Stimulated activated CD4-positive, alpha-beta T cell treated with anti-CD3 and anti-CD28 coated beads, Interleukin-4, amount 100 ng/mL, for 24 hours (primary cell): ENCODE results near the gene YLPM1.
"Not testable (repeated sequence)": the region's sequence is repeated elsewhere in the genome, so short reads cannot be mapped to it uniquely, and the experiment has no call there.

Experiments
- DNase-seq: peaks from one replicate; pipeline ENCODE4 v3.0.0-alpha.2; 2020

The YLPM1 gene, protein sequence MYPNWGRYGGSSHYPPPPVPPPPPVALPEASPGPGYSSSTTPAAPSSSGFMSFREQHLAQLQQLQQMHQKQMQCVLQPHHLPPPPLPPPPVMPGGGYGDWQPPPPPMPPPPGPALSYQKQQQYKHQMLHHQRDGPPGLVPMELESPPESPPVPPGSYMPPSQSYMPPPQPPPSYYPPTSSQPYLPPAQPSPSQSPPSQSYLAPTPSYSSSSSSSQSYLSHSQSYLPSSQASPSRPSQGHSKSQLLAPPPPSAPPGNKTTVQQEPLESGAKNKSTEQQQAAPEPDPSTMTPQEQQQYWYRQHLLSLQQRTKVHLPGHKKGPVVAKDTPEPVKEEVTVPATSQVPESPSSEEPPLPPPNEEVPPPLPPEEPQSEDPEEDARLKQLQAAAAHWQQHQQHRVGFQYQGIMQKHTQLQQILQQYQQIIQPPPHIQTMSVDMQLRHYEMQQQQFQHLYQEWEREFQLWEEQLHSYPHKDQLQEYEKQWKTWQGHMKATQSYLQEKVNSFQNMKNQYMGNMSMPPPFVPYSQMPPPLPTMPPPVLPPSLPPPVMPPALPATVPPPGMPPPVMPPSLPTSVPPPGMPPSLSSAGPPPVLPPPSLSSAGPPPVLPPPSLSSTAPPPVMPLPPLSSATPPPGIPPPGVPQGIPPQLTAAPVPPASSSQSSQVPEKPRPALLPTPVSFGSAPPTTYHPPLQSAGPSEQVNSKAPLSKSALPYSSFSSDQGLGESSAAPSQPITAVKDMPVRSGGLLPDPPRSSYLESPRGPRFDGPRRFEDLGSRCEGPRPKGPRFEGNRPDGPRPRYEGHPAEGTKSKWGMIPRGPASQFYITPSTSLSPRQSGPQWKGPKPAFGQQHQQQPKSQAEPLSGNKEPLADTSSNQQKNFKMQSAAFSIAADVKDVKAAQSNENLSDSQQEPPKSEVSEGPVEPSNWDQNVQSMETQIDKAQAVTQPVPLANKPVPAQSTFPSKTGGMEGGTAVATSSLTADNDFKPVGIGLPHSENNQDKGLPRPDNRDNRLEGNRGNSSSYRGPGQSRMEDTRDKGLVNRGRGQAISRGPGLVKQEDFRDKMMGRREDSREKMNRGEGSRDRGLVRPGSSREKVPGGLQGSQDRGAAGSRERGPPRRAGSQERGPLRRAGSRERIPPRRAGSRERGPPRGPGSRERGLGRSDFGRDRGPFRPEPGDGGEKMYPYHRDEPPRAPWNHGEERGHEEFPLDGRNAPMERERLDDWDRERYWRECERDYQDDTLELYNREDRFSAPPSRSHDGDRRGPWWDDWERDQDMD (N-terminal part only)

DNA sequence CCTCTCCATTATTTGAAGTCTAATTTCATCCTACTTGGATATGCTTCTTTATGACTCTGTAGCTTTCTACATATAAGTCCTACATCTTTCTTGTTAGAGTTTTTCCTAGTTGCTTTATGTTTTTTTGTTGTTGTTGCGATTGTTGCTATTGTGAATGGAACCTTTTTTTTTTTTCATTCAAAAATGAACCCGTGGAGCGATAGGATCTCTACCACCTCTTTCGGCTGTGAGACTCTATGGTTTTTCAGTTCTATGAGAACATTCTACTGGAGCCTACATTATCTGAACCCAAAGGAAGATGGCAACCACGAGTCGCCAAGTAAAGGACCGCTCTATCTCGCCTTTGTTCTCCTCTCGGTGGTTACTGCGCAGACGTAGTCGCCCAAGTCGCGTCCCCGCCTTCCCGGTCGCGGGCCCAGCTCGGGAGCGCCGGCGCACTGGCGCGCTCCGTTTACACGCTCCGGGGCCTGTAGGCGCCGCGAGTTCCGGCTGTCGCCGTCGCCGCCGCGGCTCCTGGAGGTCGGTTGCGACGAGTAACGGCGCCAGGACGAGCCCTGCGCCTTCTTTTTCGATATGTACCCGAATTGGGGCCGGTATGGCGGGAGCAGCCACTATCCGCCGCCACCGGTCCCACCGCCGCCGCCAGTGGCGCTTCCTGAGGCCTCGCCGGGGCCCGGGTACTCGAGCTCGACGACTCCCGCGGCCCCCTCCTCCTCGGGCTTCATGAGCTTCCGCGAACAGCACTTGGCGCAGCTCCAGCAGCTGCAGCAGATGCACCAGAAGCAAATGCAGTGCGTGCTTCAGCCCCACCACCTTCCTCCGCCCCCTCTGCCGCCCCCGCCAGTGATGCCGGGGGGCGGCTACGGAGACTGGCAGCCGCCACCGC is at the start of gene YLPM1:
Gene YLPM1, plus strand, starts transcription at position 400 of the 886 bp plus-strand sequence. Its CDS starts 174 bp downstream, at position 574.
- peak; percentile 93 for DNase-seq

DNA sequence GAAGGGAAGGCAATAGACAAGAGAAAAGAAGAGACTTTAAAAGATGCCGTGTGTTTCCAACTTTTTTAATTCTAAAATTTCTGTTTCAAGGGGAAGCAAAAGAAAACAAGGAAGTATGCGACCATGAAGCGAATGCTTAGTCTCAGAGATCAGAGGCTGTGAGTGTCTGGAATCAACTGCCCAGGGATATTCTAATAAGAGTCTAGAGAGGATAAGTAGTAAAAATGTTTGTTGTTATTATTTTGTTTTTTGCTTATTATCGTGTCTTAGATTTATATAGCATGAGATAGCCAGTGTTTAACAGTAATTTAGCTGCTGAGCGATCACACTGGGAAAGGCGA is 49.8 kb upstream of the YLPM1 start:
- no peak for DNase-seq

DNA sequence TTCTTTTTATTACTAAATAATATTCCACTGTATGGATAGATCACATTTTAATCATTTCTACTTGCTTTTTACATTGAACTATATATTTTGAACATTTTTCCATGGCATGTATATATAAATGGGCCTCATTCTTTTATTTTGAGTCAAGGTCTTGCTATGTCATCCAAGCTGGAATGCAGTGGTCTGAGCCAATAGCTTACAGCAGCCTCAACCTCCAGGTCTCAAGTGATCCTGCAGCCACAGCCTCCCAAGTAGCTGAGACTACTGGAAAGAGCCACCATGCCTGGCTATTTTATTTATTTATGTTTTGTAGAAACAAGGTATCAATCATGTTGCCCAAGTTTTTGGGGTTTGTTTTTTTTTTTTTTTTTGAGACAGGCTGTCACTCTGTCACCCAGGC is 42.6 kb upstream of the YLPM1 start:
- DNase-seq: no peak

DNA sequence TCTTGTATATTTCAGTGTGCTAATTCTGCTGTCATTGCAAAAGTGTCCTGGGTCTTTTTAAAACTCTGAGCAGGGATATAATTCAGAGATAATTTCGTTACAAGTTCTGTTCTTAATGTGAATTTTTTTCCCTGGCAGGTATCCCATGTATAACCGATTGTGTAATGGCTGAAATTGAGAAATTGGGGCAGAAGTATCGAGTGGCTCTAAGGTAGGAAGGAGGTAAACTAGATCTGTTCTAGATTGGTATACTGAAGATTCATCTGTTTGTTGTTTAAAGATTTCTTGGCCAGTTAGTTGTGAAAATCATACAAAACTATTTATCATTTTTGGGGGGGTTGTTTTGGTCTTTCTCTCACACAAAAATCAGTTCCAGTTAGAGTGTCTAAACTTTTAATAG is 40.0 kb upstream of the YLPM1 start:
- DNase-seq: no peak

DNA sequence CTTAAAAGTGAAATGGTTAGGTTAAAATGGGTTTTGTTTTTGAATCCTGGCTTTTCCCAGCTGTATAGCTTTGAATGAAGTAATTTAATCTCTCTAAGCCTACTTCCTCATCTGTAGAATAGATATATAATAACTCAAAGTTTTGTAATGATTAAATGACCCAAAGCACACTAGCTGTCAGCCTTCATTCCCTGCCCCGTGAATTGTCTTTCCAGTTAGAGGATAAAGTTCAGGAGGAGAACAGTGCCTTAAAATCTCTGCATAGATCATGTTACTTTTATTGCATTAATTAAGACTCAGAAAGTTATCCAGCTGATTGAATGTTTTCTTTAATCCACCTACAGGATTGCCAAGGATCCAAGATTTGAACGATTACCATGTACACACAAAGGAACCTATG is 30.7 kb upstream of the YLPM1 start:
- no peak for DNase-seq

DNA sequence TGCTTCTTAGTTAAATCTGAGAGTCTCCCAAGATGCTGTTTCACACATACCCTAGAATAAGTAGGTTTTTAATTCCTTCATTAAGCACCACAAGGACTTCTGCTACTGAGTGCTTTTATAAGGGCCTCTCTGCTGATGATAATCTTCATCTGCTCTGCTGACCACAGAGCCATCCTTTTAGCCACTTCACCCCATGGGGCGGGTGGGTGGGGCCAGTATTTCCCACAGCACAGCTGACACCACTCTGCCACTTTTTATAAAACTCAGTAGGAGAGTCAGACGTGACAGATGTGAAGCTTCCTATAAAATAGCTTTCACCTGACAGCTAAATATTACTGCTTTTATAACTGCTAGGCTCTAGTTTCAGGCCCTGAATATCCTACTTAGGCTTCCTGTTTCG is 29.9 kb upstream of the YLPM1 start:
- no peak for DNase-seq

DNA sequence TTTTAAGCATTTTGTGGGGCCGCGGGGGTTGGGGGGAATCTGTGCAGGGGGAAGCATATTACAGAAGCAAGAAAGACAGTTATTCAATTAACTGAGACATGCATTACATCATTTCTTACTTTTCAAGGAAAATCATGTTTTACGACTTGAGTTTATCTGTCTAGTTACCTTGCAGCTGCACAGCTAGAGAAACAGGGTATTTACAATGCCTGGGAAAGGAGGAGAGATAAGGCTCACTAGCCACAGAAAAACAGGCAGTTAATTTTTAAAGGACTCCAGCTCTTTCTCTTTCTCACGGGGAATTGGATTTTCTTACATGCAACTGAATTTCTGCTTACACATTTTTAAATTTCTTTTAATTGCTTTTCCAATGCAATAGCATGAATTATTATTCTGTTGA is 28.0 kb upstream of the YLPM1 start:
- no peak for DNase-seq

DNA sequence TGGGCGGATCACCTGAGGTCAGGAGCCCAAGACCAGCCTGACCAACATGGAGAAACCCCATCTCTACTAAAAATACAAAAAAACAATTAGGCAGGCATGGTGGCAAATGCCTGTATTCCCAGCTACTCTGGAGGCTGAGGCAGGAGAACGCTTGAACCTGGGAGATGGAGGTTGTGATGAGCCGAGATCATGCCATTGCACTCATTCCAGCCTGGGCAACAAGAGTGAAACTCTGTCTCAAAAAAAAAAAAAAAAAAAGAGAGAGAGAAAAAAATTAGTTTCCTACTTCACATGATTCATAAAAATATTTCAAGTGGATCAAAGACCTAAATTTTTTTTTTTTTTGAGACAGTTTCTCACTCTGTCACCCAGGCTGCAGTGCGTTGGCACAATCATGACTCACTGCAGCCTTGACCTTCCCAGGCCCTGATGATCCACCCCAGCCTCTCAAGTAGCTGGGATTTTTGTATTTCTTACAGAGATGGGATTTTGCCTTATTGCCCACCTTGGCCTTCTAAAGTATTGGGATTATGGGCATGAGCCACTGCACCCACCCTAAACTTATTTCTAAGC is 25.3 kb upstream of the YLPM1 start:
- DNase-seq: no peak

DNA sequence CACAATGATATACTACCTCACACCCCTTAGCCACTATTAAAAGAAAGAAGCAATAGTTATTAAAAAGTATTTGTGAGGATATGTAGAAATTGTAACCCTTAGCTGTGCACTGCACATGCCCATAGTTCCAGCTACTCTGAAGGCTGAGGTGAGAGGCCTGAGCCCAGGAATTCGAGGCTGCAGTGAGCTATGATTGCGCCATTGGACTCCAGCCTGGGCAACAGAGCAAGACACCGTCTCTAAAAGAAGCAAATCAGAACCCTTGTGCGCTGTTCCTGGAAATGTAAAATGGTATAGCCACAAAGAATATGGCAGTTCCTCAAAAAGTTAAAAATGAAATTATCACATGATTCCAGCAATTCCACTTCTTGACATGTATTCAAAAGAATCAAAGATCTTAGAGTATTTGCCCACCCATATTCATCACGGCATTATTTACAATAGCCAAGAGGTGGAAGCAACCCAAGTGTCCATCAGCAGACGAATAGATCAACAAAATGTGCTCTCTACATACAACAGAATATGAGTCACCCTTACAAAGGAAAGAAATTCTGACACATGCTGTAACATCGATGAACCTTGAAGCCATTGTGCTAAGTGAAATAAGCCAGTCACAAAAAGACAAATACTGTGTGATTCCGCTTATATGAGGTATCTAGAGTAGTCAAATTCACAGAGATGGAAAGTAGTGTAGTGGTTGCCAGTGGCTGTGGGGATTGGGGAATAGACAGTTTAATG is 23.7 kb upstream of the YLPM1 start:
- no peak for DNase-seq

DNA sequence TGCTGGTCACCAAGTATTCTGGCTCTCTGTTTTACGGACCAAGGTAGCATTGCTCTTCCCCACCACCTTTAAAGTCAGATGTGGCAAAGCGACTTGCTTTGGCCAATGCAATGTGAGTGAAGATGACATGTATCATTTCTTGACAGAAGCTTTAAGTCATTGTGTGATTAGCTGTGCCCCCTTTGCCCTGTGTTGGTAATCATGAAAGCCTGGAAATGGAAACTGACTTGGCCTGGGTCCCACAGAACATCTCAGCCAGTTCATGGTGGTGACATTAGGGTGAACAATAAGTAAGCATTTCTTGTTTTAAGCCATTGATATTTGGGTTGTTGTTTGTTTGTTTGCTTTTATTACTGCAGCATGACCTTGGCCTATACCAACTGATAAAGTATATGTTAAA is 15.9 kb upstream of the YLPM1 start:
- no peak for DNase-seq

DNA sequence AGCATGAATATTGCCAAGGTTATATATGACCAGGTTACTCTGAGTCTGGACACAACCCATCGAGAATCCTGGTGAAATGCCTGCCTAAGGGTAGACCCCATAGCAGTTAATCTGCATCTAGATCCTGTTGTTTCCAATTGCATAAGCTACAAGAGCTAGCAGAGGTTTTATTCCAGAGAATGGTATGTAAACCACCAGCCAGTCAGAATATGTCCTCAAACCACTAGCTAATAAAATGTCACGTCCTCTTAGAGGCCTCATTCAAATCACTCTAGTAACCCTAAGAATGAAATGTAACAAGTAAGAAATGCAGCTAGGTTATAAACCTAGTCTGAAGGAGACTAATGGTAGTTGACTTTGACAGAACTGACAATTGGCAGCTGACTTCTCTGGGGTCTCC is 9.0 kb upstream of the YLPM1 start:
- no peak for DNase-seq

DNA sequence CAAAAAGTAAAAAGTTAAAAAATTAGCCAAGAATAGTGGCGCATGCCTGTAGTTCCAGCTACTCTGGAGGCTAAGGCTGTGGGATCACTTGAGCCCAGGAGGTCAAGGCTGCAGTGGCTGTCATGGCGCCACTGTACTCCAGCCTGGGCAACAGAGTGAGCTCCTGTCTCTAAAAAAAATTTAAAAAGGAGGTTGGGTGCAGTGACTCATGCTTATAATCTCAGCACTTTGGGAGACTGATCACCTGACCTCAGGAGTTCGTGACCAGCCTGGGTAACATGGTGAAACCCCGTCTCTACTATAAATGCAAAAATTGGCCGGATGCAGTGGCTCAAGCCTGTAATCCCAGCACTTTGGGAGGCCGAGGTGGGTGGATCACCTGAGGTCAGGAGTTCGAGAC is 8.2 kb upstream of the YLPM1 start:
- DNase-seq: no peak

DNA sequence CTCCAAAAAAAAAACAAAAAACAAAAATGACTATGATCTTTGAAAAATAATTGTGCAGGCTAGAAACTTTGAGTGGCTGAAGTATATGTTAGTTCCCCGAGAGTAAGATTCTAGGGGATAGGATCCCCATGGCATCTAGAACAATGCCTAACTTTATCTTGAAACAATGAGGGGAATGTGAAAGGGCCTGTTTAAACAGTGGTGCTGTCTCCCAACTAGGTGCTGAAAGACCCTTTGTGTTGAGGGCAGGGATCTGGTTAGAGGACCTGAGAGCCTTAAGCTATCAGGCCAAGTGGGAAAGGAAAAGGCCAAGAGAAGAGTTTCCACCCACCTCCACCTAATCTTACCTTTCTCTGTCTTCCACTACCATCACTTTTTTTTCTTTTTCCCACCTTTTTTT is 6.8 kb upstream of the YLPM1 start:
- DNase-seq: no peak

DNA sequence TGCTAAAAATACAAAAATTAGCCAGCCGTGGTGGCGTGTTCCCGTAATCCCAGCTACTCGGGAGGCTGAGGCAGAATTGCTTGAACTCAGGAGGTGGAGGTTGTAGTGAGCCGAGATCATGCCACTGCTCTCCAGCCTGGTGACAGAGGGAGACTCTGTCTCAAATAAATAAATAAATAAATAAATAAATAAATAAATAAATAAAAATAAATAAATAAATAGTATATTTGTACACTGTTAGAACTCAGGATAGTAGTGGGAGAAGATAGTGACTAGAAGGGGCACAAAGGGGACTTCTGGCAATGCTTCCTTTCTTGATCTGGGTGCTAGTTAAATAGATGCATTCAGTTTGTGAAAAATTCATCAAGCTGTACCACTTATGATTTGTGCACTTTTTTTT is 4.6 kb upstream of the YLPM1 start:
- not testable (repeated sequence) for DNase-seq

DNA sequence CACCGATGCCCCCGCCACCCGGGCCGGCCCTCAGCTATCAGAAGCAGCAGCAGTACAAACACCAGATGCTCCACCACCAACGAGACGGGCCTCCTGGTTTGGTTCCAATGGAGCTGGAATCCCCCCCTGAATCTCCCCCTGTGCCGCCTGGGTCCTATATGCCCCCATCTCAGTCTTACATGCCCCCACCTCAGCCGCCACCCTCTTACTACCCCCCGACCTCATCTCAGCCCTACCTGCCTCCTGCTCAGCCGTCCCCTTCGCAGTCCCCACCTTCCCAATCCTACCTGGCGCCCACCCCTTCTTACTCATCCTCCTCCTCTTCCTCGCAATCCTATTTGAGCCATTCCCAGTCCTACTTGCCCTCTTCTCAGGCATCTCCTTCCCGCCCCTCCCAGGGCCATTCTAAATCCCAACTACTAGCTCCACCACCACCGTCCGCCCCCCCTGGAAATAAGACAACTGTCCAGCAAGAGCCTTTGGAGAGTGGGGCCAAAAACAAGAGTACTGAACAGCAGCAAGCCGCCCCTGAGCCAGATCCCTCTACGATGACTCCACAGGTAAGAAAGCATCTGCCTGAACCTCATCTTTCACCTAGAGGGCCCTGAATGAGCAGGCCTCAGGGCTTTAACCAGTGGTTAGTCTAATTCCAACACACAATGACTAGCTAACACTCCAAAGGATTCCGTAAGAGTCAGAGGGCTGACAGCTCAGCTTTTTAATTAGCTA is 851 bp downstream of the YLPM1 start:
- DNase-seq: peak; percentile 11

DNA sequence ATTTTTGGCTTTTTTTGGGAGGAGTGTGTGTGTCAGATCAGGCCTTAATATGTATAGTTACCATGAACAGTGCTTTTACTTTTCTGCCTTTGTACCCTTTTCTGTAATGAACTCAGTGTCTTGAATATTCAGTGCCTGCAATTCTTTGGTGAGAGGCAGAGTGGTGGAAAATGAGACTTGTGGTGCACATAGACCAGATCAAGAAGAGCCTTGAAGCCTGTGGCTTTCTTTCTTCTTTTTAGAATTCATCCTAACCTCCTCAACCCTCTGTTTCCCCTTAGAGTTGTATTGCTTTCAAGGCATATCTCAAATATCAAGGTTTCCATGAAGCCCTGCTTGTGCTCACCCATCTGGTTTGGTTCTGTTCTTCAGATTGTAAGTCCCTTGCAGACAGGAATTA is 2.6 kb downstream of the YLPM1 start:
- DNase-seq: no peak

DNA sequence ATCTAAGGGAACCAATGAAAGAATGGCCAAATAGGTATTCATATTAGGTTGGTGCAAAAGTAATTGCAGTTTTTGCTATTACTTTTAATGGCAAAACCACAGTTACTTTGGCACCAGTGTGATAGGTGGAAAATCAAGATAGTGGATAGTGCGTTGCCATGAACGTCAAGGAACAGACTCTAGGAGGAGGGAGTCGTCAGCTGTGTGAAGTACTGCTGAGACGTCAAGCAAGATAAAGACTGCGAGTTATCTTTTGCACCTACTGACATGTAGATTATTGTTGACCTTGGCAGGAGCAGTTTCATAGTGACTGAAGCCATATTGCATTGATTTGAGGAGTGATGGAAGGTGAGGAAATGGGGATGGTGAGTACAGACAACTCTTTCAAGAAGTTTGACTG is 8.3 kb downstream of the YLPM1 start:
- no peak for DNase-seq

DNA sequence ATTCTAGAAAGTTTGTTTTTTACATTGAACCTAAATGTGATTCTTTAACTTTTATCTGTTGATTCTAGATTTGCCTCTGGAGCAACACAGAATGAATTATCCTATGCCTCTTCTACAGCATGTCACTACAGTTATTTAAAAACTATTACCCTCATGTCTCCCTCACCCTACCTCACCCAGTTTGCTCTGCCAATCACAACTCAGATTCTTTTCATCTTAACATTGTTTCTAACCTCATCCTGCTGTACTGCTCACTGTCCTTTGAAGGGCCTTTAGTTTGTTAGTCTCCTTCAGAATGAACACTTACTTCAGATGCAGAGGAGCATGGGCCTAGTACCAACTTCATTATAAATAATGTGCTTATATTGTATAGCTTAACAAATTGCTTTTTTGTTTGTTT is 21.5 kb downstream of the YLPM1 start:
- DNase-seq: no peak

DNA sequence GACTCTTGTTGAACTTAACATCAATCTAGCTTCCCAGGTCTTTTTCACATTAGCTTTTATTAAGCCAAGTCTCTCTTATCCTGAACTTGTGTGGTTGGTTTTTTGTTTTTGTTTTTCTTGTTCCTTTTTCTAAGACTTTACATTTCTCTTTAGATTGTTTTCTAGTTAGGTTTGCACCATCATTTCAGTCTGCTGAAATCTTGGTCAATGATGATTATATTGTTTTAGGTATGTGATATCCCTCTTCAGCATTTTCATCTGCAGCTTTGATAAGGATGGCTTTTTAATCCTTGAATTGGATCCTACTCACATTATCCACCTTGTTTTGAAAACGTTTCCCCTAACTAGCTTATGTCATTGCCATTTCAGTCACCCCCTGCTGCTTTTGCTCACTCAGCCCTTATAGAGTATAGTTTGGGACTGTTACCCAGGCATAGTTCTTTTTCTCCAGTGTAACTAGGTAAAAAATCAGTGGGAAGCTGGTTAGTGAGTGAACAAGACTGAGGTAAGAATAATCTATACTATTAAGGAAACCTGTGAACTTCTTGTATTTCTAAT is 22.0 kb downstream of the YLPM1 start:
- no peak for DNase-seq

DNA sequence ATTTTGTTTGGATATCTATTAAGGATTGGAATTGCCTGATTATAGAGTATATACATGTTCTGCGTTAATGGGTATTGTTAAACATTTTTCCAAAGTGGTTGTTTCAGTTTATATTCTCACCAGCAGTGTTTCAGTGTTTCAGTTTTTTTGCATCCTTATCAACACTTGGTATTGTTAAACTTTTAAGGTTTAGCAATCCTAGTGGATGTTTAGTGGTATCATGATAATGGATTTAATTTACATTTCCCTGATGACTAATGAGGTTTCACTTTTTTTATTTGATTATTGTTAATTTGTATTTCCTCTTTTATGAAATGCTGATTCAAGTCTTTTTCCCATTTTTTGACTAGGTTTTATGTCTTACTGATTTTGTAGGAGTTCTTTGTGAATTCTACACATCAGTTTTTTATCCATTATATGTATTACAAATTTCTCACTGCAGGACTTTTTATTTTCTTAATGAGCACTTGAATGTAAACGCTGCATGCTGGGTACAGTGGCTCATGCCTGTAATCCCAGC is 23.7 kb downstream of the YLPM1 start:
- no peak for DNase-seq
